B cell (primary cell): Measurements from ENCODE around the gene CD38. TPM values are rescaled to one million over a fixed set of nuclear protein-coding genes. Genes with fewer than 3 reads are reported as not detected.

Source experiments
- ATAC-seq: fragments of 200-7000 bp; cut with Tn5 transposase; one replicate; pipeline ENCODE4 v1.10.0; 2021; ENCODE audit warnings: low read depth, mild to moderate bottlenecking, moderate number of reproducible peaks, moderate library complexity
- CTCF ChIA-PET: fragments of 350-600 bp; sonication (Branson Sonifier 250); formaldehyde crosslinking; loops from one replicate; lab custom pipeline; 2021; ENCODE audit warnings: antibody characterized with exemption, inconsistent platforms; lab: Charles Lee
- POLR2A ChIA-PET: fragments of 350-600 bp; sonication (Branson Sonifier 250); formaldehyde crosslinking; loops from one replicate; lab custom pipeline; 2021; ENCODE audit warnings: antibody characterized with exemption; lab: Charles Lee
- DNase-seq: peaks from one replicate; pipeline ENCODE4 v3.0.0; 2013
- H2AFZ ChIP-seq: 2 replicates; pipeline ENCODE4 v1.6.1; 2012; ENCODE audit warnings: mild to moderate bottlenecking, low read depth, low read length; ENCODE audit not compliant: insufficient read depth, poor library complexity, severe bottlenecking
- H3K27ac ChIP-seq, 2 donors: 1 replicate in 1 of 2; 2 replicates in 1 of 2; pipeline ENCODE4 v1.5.1; 2012 to 2013; ENCODE audit warnings: low read length in 2 of 2, mild to moderate bottlenecking in 2 of 2, moderate library complexity in 1 of 2
- H3K27me3 ChIP-seq, 4 experiments: fragments of 200-600 bp in 1 of 4; sonication (generic) in 1 of 4; replicated peaks in 1 of 4; 1 replicate in 2 of 4; 2 replicates in 2 of 4; pipeline versions ENCODE4 v1.6.1 to v1.7.0; 2013 to 2016; ENCODE audit warnings: low read length in 3 of 4, mild to moderate bottlenecking in 2 of 4, mixed read lengths in 1 of 4, moderate library complexity in 1 of 4; ENCODE audit not compliant: insufficient read depth in 4 of 4, control insufficient read depth in 3 of 4; ENCODE audit errors: control extremely low read depth in 1 of 4
- H3K36me3 ChIP-seq, 2 experiments: replicated peaks in 1 of 2; 1 replicate in 1 of 2; 2 replicates in 1 of 2; pipeline versions ENCODE4 v1.6.1 to v1.7.1; 2013; ENCODE audit warnings: low read length in 1 of 2; ENCODE audit not compliant: insufficient read depth in 2 of 2, control insufficient read depth in 1 of 2; ENCODE audit errors: control extremely low read depth in 1 of 2, extremely low read depth in 1 of 2
- H3K4me1 ChIP-seq, 2 donors: fragments of 200-600 bp in 1 of 2; sonication (generic) in 1 of 2; 1 replicate in 1 of 2; 2 replicates in 1 of 2; pipeline versions ENCODE4 v1.5.1 to v1.6.1; 2013 to 2017; ENCODE audit warnings: low read length in 2 of 2; ENCODE audit not compliant: control insufficient read depth in 2 of 2, insufficient read depth in 2 of 2
- H3K4me2 ChIP-seq: replicated peaks from 2 replicates; pipeline ENCODE3; 2012; ENCODE audit warnings: mild to moderate bottlenecking, low read depth, low read length; ENCODE audit not compliant: poor library complexity, severe bottlenecking
- H3K4me3 ChIP-seq, 5 experiments: fragments of 200-600 bp in 1 of 5; sonication (generic) in 1 of 5; 1 replicate in 3 of 5; 2 replicates in 2 of 5; pipeline versions ENCODE4 v1.5.1 to v1.7.0; 2011 to 2016; ENCODE audit warnings: low read length in 4 of 5, mild to moderate bottlenecking in 4 of 5, low read depth in 2 of 5, control low read depth in 1 of 5, moderate library complexity in 1 of 5; ENCODE audit not compliant: insufficient read depth in 1 of 5; ENCODE audit errors: control extremely low read depth in 1 of 5, extremely low read depth in 1 of 5
- H3K79me2 ChIP-seq: fragments of 200-600 bp; sonication (generic); one replicate; pipeline ENCODE4 v1.6.0; 2016; ENCODE audit warnings: low read length; ENCODE audit not compliant: control insufficient read depth, insufficient read depth
- H3K9ac ChIP-seq: fragments of 200-600 bp; sonication (generic); 2 replicates; pipeline ENCODE4 v1.6.1; 2017; ENCODE audit warnings: mild to moderate bottlenecking, low read length, moderate library complexity
- H3K9me3 ChIP-seq, 3 donors: one replicate each; pipeline versions ENCODE4 v1.6.1 to v1.7.1; 2013; ENCODE audit warnings: low read length in 2 of 3; ENCODE audit not compliant: control insufficient read depth in 2 of 3, insufficient read depth in 1 of 3; ENCODE audit errors: control extremely low read depth in 1 of 3
- H4K20me1 ChIP-seq: 2 replicates; pipeline ENCODE4 v1.6.0; 2012; ENCODE audit warnings: mild to moderate bottlenecking, low read length; ENCODE audit not compliant: insufficient read depth, control insufficient read depth, poor library complexity, severe bottlenecking
- H3K27ac Mint-ChIP-seq: one replicate; pipeline ENCODE4 v1.8.0; 2021; ENCODE audit warnings: mixed read lengths
- H3K27me3 Mint-ChIP-seq: one replicate; pipeline ENCODE4 v1.8.0; 2021; ENCODE audit warnings: mixed read lengths
- H3K4me1 Mint-ChIP-seq: one replicate; pipeline ENCODE4 v1.8.0; 2021; ENCODE audit warnings: mixed read lengths
- H3K4me3 Mint-ChIP-seq: one replicate; pipeline ENCODE4 v1.8.0; 2021; ENCODE audit warnings: mixed read lengths
- H3K9me3 Mint-ChIP-seq: one replicate; pipeline ENCODE4 v1.8.0; 2022; ENCODE audit warnings: mixed read lengths; ENCODE audit not compliant: insufficient read depth
- CTCF ChIP-seq: fragments of 200-600 bp; IDR thresholded peaks from one replicate; pipeline ENCODE4 v1.8.0; 2022; ENCODE audit warnings: antibody characterized with exemption, mild to moderate bottlenecking
- EZH2 ChIP-seq: IDR thresholded peaks from 2 replicates; pipeline ENCODE4 v1.6.1; 2012; ENCODE audit warnings: borderline replicate concordance, low read depth, mild to moderate bottlenecking, moderate library complexity, low read length; ENCODE audit not compliant: insufficient read depth, poor library complexity, severe bottlenecking
- WGBS: methylation state at CpG from one replicate; pipeline ENCODE4 v1.1.5; 2013; ENCODE audit warnings: missing lambda C conversion rate; ENCODE audit not compliant: insufficient coverage; 5-methylcytosine and 5-hydroxymethylcytosine counted together
- intact Hi-C: fragments of 100-400 bp; cut with micrococcal nuclease; formaldehyde crosslinking; loops from one replicate; pipeline ENCODE4 v1.10.0; 2022
- polyA plus RNA-seq: library from polyadenylated mRNA; depleted of rRNA; stranded (reverse); fragments of >200 nt; gene quantifications from 2 replicates; pipeline ENCODE4 v1.2.3, GENCODE V29; 2012
- total RNA-seq, 2 donors: library from RNA; stranded (reverse); fragments of 120-200 nt in 1 of 2; gene quantifications; 1 replicate in 1 of 2; 2 replicates in 1 of 2; pipeline versions ENCODE4 v1.2.3 to v1.2.4, GENCODE V29; 2013 to 2022

CD38 gene
- total and polyA plus RNA-seq, 2 donors (not counting 1 experiment from before 2014, with no cell fraction given), result 10.1 to 12.9 TPM

DNA sequence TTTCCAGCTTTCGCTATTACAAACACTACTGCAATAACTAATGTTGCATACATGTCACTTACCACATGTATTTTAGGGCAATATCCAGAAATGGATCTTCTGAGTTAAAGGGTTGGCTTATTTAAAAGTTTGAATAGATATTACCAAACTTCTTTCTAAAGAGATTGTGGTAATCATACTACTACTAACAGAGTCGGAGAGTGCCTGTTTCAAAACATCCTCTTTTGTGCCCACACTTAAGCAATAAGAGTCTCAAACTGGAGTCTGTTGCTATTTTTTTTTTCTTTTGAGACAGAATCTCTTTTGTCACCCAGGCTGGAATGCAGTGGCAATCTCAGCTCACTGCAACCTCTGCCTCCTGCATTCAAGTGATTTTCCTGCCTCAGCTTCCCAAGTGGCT lies 124.6 kb downstream of the CD38 start:
- H3K36me3 ChIP-seq, result no peaks in the 10 kb centered on the region
- POLR2A ChIA-PET, result no interaction called here

More for the DNA sequence above, 124.6 kb downstream of the CD38 start:
- TF ChIP-seq EZH2 (no peak), CTCF (no peak)
- Histone ChIP-seq H3K4me1 (no peaks in the 10 kb centered on the region), H4K20me1 (no peaks in the 10 kb centered on the region), H3K9ac (no peak overlapping the region), H3K4me3 (no peak overlapping the region), H3K27ac (no peak overlapping the region), H2AFZ (no peak overlapping the region), H3K79me2 (no peaks in the 10 kb centered on the region), H3K9me3 (peaks cover 0 to 5% (median 0%) of the 10 kb centered on the region in 3 donors), H3K4me2 (no peak overlapping the region), H3K27me3 (peaks cover 0 to 13% (median 3%) of the 10 kb centered on the region in 4 experiments)
- CTCF ChIA-PET, result no interaction called here
- peaks cover 16% of the 10 kb centered on the region for H3K27me3 Mint-ChIP-seq
- no peak overlapping the region for H3K4me3 Mint-ChIP-seq
- WGBS, result 100% methylated on average over 1 of the region's 2 CpGs
- intact Hi-C loops, result no loop called here
- no peaks in the 10 kb centered on the region for H3K9me3 Mint-ChIP-seq
- no peaks in the 10 kb centered on the region for H3K4me1 Mint-ChIP-seq
- no peak for DNase-seq
- no peak overlapping the region for H3K27ac Mint-ChIP-seq
- ATAC-seq, result no peak

Other genes with a start within 250 kb of the CD38 start
- gene FBXL5, start 123.0 kb upstream of the CD38 start, total RNA-seq, result 41.0 and 41.9 TPM in 2 replicates
- 21.2 and 28.6 TPM in 2 replicates for gene FBXL5, start 123.0 kb upstream of the CD38 start, polyA plus RNA-seq
- gene FAM200B, start 96.5 kb upstream of the CD38 start, total RNA-seq, result 11.0 and 12.1 TPM in 2 replicates
- 10.3 and 13.7 TPM in 2 replicates for gene FAM200B, start 96.5 kb upstream of the CD38 start, polyA plus RNA-seq
- gene BST1, start 75.3 kb upstream of the CD38 start, total RNA-seq, result 0.27 and 0.32 TPM in 2 replicates
- 0.68 and 1.00 TPM in 2 replicates for gene BST1, start 75.3 kb upstream of the CD38 start, polyA plus RNA-seq
- gene FGFBP1, start 160.4 kb downstream of the CD38 start, total RNA-seq, result not detected in 2 replicates
- not detected in 2 replicates for gene FGFBP1, start 160.4 kb downstream of the CD38 start, polyA plus RNA-seq
- 0.59 TPM in 1 of 2 replicates, not detected in the other for gene FGFBP2, start 184.8 kb downstream of the CD38 start, total RNA-seq
- gene FGFBP2, start 184.8 kb downstream of the CD38 start, polyA plus RNA-seq, result 0.82 and 2.2 TPM in 2 replicates